Activated T-helper 1 cell treated with anti-CD3 and anti-CD28 coated beads, Interleukin-2, amount 50 U/mL, for 16 hours (primary cell): ENCODE measurements around the gene S100A2.

Experiments
- DNase-seq, 2 donors: peaks; one replicate each; pipeline ENCODE4 v3.0.0-alpha.2; 2020; ENCODE audit warnings: low read depth in 1 of 2, low spot score in 1 of 2

S100A2 gene

DNA sequence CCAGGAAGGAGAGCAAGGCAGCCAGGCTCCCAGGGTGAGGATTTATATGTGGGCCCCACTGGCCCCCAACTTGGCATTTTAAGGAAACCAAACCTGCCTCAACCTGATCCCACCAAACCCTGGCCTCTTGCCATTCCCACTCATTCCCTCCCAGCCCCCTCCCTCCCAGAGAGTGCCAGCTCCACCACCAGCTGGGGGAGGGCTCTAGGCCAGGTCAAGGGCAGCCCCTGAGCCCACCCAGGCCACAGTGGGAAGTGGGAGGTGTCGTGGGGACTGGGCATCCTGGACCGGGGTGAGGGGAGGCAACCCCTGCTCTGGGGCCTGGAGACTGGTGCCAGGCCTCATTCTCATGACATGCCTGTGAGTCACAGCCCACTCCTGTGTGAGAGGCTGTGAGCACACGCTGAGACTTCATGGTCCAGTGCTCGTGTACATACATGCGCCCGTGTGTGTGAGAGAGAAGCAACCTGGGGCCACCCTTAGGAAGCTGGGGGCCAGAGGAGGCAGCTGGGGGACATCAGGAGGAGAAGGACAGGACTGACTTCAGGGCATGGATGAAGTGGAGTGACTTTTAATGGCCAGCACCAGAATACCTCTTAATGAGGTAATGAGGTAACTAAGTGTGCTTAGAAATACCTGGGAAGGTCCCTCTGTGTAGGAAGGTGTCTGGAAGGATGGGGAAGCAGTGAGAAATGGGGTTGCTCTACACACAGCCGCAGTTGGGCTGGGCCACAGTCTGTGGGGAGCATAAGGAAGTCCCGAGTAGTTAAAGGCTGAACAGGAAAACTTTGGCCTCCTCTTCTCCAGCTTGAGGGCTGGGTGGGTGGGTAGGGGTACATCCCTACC lies at the start of gene S100A2:
S100A2 (minus strand) TSS at position 316 of the 846 bp plus-strand sequence. CDS start 1,967 bp downstream, outside the sequence.
- DNase-seq, result no peak

DNA sequence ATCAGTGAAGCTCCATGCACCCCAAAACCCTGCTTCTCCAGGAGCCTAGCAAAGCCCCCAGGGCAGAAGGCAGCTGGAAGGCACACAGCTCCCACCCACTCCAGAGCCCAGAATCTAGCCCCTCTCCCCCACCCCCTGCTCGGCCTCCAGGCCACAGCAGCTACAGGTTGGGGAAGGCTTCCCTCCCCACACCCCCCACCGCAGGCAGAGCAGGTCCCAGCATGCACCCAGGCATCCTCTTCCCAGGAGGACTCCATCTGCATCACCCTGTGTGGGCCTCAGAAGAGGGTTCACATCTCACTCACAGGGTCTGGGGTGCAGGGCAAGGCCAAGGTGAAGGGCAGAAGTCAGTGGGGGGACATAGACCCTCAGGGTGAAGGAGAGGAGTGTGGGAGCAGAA lies 49.8 kb upstream of the S100A2 start:
- DNase-seq, result no peak

DNA sequence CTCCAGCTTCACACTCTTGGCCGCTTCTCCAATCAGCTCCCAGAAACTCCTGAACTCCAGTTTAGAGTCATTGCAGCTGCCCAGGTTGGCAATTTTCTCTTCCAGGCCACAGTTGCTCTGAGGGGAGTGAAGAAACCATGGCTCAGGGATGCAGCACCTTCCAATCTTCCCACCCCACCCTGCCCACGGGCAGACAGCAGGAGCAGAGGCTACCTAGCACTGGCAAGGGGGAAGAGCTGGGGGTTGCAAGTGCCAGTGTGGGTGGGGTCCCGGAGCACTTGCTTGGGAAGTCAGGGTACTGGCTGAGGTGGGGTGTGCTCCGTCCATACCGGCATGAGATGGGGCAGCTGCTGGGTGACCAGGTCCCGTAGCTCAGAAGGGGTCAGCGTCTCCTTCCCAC lies 49.3 kb upstream of the S100A2 start:
- DNase-seq, result no peak

DNA sequence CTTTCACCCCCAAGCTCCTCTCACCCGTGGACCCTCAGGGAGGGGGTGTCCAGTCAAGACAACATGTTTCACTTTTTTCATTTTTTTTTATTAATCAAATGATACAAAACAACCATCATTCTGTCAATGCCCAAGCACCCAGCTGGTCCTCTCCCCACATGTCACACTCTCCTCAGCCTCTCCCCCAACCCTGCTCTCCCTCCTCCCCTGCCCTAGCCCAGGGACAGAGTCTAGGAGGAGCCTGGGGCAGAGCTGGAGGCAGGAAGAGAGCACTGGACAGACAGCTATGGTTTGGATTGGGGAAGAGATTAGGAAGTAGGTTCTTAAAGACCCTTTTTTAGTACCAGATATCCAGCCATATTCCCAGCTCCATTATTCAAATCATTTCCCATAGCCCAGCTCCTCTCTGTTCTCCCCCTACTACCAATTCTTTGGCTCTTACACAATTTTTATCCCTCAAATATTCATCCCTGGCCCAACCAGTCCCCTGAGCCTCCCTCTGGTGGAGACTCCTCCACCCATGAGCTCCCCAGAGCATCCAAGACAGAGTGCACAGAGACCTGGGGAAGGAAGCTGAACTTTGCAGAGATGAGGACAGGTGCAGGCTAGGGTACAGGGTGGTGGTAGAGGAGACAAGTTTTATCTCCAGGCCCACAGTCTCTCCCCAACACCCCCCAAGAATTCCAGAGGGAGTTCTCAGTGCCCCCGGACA lies 48.7 kb upstream of the S100A2 start:
- no peak for DNase-seq

DNA sequence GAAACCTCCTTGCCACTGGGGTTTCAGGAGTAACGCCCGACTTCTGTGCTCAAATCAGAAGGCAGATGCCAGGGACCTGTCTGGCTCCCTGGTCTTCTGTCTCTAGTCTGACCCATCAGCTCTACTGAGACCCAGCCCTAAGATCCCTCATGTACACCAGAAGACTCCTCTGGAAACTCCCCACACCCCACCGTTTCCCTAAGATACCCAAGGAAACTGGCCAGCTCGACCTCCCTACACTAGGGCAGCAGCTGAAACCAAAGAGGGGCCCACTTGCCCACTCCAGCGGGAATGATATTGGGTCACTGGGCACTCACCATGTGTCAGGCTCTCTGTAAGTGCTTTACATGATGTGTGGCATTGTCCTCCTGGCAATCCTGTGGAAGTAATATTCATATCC lies 47.8 kb upstream of the S100A2 start:
- no peak for DNase-seq

DNA sequence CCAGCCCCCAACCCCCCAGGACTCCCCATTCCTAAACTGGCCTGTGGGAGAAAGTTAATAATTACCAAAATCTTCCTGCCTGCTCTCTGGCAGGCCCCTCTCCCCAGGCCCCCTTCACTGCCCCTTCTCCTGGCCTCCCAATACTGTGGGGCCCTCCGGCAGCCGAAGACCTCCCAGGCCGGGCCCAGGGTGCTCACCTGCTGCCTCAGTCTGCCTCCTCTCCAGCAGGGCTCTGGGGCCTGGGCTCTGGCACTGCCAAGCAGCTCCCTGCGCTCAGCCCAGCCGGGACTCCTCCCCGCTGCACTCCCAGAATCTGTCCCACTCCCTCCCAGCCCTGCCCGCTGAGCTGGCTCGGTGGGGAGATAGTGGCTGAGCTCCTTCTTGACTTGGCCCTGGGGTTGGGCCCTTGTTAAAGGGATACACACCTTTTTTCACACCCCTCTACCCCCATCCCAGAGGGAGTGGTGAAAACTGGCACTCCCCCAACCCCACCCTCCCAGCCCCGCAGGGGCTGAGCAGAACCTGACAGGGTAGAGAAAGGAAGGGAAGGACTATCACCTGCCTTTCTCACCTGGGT lies 47.2 kb upstream of the S100A2 start, which contains the start of gene S100A16:
S100A16 (minus strand) TSS at position 383 of the 577 bp plus-strand sequence. CDS start 4,986 bp downstream, outside the sequence.
- DNase-seq, result no peak

DNA sequence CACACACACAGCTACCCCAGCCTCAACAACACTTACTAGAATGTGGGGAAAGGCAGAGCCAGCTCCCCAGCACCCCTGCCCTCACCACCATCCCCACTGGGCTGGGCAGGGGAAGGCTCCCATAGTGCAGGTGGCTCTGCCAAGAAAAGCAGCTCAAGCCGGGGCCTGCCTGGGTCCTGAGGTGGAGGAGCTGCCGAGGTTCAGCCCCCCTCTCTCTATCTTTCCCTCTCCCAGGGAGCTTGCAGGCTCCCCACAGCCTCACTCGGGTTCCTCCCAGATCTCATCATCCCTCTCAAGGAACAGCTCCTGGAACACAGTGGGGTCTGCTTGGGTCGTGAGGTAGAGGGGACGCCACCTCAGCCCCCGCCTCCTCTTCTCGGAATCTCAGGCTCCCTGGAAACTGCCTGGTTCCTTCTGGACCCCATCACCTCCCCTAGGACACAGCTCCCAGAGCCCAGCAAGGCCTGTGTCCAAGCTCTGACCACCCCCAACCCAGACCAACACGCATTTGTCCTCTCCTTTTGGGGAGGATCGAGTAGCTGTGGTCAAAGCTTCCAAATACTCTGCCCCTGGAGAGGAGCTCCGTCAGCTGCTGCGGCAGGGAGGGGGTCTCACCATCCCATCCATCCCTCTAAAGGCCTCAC lies 46.6 kb upstream of the S100A2 start:
- no peak for DNase-seq

DNA sequence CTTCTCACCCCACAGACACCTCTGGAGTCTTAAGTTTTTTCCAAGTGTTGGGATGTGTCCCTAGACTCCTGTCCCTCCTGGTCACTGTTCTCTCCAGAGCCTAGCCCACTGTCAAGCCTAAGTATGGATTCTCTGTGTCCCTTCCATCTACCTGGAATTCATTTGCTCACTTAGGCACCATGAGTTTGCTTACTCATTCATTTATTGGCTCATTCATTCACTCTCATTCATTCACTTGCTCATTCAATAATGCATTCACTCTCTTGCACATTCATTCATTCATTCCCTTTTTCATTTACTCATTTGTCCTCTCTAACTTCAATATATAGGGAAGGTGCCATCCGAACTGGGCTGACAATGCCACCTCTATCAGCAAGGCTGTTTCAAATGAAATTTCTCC lies 45.7 kb upstream of the S100A2 start:
- DNase-seq, result no peak

DNA sequence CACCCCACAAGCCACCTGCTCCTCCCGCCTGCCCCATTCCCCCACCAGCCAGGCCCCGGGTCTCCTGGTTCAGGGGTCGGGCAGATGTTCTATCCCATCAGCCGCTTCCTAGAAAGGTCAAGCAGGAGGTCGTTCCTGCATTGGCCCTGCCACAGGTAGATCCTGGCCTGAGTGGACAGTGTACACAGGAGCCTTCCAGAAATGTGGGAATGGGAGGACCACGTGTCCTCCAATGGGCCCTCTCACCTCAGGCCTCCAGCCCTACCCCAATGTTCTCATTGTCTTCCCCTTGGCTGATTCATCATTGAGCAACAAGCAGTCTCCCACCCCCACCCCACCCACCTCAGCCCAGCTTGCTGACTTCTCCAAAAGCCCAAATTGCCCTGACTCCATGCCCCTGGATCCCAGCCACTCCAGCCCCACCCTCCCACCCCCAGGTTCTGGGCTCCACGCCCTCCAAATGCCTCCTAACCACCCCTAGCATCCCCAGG lies 45.2 kb upstream of the S100A2 start:
- no peak for DNase-seq

DNA sequence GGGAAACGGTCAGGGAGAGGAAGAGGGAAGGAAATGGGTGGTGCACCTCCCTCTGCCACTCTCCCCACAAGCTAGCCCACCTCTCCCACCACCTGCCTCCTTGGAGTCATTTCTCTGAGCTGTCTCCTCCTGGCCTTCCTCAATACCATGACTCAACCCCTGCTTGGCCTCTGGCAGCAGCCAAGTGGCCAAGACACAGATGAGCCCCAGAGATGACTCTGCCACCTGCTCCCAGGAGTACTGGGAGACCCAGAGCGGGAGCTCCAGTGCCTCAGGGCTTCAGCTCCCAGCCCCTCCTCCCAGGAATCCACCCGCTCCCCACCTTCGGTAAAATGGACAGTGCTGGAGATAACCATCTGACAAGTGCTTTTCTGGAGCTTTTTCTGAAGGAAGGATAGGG lies 44.7 kb upstream of the S100A2 start:
- no peak for DNase-seq

DNA sequence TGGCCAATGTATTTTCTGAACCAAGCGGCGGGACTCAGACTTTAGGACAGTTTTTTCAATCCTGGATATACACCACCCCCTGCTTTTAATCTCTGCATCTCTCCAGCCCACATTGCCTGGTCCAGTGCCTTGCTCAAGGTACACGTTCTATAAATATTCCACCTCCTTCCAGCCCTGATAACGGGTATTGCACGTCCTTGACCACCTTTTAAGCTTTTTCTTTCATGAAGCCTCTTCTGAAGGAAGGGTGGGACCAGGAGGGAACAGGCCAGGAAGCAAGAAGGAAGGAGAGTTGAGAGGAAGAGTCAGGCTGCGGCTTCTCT lies 43.9 kb upstream of the S100A2 start:
- DNase-seq, result no peak

DNA sequence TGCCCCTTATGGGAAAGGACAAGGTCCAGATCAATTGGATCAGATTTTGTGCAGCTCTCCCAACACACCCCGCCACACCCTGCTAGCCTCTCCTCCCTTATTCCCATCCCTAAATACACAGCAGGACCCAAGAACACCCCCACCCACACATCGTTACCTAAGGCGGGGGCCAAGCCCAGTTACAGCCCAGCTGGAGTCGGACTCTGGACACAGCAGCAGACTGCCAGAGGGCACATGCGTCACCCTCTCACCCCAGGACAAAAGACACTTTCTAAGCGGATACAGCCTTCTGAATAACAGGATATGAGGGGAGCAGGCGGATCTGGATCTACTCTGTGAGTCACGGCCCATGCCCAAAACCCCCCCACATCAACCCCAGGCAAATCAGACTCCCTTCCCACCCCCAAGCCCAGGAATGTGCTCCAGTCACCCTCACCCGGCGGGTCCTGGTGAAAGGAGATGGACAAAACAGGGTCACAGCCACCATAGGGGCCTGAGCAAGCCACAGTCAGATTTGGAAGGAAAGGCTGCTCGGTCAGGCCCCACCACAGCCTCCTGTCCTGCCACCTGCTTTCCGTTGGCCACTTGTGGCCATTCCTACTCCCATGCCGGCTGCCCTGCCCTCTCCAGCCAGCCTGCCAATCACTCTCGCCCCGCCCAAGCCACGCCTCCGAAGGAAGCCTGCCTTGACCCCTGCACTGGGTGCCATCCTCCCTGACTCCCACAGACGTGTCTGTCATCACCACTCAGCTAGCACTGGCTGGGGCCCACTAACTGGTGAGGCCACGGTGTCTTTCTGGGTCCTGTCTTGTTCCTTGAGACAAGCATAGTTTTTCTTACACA lies 43.3 kb upstream of the S100A2 start:
- no peak for DNase-seq

DNA sequence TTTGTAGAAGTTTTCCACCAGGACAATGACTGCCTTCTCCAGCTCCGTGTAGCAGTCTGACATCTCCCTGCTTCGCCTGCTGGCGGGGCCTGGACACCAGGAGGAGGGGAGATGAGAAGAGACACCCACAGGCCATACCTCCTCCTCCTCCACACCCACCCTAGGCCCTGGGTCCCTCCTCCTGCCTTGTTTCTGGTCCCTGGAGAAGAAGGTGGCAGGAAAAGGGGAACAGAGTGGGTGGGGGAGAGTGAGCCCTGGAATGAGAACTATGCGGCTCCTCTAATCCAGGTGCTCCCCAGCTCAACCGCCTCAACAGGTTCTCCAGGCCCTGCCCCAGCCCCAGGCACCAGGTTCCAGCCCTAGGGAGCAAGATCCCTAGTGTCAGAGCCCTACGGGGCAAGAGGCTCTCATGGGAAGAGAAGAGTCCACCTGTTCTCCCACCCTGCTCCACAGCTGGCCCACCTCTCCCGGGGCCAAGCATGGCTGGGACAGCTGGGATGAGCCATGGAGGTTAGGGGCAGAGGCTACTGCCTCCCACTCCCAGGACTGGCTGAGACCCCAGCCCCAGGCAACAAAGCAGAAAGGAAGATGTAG lies 42.5 kb upstream of the S100A2 start:
- DNase-seq, result no peak

DNA sequence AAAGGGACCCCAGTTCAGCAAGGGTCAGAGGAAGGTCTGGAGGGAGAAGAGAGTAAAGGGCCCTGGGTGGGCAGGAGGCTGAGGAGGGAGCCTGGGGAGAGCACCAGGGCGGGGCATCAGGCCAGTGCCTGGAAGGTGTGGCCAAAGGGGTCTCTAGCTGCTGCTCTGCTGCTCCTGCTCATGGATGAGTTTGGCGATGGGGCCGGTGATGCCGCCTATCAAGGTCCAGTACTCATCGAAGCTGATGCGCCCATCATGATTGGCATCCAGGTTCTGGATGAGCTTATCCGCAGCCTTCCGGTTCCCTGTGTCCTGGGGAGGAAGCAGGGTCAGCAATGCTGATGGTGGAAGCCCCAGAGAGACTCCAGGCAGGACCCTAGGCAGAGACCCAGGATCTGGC lies 41.7 kb upstream of the S100A2 start:
- DNase-seq, result no peak

DNA sequence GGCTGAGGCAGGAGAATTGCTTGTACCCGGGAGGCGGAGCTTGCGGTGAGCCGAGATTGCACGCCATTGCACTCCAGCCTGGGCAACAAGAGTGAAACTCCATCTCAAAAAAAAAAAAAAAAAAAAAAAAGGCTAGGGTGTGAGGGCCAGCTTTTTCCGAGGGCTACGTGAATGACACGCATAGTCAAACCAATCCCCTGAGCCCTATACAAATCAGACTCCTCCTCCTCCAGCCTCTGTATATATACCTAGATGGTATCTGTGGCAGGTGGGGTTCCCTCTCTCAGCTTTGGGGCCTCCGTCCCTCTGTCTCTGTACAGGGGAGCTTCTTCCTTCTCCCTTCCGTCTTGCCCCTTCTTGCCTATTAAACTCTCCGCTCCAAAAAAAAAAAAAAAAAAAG lies 40.5 kb upstream of the S100A2 start:
- DNase-seq, result no peak

DNA sequence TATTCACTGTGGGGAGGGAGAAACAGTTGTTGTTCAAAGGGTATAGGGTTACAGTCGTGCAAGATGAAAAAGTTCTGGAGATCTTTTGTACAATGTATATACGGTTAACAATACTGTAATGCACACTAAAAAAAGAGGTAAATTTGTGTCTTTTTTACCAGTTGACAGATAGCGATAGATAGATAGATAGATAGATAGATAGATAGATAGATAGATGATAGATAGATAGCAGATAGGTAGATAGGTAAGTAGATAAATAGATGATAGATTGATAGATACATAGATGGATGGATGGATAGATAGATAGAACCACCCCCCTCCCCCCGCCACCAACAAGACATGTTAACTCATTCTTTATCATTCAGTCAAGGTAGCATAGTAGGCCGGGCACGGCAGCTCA lies 37.1 kb upstream of the S100A2 start:
- DNase-seq, result no peak

DNA sequence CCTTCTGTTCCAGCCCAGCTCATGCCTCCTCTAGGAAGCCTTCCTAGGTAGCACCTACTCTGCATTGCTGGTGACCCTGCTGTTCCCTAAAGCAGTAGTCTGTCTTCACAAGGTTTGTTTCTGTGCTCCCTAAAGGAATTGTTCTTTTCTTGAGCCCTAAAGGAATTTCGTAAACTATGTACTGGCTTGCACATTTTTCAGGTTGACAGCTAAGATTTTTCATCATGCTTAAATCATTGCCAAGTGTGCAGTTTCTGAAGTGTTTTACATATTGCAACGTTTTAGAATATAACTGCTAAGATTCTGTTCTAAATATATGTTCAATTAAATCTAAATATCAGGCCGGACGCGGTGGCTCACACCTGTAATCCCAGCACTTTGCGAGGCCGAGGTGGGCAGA lies 34.2 kb upstream of the S100A2 start:
- no peak for DNase-seq

DNA sequence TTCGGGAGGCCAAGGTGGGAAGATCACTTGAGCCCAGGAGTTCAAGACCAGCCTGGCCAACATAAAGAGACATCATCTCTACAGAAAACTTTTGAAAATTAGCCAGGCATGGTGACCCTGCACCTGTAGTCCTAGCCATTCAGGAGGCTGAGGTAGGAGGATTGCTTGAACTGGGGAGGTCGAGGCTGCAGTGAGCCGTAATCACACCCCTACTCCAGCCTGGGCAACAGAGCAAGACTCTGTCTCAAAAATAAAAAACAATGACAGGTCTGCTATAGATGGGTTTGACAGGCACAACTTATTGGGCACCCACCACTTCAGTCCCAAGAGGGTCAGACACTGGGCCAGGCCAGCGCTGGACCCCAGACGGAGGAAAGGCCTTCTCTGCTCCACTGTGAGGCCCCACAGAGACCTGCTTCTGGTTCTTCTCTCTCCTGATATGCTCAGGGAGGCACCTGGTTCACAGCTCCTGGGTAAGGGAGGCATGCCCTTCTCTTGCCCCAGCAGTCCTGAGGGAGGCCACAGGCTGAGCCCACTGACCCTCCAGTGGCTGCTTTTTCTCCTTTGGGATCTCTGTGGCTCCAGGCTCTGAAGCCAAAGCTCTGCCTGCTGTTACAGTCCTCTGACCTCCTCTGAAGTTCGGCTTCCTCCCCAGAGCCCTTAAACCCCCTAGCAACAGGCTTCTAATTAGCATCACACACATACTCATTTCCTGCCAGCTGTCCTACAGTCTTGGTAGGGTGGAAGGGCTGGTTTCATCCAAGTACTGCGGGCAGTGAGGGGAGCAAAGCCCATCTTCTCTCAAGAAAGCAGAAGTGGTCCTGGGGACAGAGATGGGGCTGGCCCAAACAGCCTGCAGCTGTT lies 32.9 kb upstream of the S100A2 start:
- no peak for DNase-seq

DNA sequence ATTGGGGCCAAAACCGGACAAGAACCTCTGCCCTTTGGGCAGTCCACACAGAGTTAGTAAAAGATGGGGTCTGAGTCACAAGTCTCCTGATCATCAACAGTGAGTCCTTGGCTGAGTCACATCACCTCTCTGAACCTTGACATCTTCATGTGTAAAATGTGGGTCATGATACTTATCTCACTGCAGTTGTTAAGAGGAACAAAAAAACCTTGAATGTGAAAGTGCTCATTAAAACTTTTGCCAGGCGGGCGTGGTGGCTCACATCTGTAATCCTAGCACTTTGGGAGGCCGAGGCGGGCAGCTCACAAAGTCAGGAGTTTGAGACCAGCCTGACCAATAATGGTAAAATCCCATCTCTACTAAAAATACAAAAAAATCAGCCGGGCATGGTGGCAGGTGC lies 31.6 kb upstream of the S100A2 start:
- no peak for DNase-seq
